HG02981 (cell line): ENCODE measurements around the gene TIAM1.

Source experiments
- ATAC-seq: cut with Tn5 transposase; IDR thresholded peaks from one replicate; pipeline ENCODE4 v1.9.1; 2021; ENCODE audit warnings: mild to moderate bottlenecking, moderate library complexity; ENCODE audit not compliant: unreplicated experiment

The TIAM1 gene

DNA sequence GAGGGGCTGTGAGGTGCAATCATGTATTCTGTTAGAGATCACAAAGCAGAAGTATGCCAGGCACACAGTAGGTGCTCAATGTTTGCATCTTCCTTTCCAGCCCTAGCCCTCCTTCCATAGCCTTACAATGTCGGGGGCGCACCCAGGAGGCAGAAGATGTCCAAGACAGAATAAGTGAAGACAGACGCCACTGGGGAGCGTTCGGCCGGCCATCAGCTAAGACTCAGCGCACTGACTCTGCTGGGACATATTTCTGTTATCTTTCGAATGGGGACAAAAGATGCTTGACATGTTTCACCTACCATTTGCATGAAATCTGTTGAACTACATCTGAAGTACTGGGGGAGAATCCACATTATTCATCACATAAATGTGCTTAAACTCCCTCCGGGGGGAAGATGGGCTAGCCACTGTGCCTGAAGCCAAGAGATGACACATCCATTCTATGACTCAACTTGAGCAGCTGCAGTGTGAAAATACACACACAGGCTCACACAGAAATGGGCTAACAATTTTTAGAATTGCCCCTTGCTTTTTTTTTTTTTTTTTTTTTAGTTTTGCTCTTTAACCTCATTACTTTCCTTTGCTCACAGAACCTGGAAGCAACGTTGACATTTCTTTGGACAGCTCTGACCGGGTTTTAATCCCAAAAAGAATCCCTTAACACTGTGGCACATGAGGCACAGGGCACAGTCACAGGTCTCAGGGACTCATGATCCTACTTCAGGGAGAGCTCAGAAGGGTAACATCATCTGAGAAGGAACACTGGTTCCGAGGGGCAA lies 7.9 kb downstream of the TIAM1 start:
- no peak for ATAC-seq

DNA sequence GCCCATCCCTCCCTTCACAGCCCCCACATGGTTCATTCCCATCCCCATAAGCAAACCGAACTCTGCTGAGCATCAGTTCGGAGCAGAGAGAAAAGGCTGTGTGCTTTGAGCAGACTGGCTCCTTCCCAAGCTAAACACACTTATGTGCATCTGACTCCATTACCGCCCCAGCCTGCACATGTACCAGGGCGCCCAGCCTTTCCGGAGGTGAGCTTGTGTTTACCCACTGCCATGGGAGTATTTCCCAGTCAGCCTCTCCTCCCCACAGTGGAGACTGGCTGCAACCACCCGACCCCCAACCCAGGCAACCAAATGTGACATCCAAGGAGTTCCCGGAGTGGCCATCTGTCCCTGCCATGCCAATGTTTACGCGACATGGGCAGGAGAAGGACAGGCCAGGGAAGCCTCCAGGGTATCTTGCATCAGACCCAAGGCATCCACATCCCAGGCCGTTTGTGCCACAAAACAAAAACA lies 9.4 kb downstream of the TIAM1 start:
- no peak for ATAC-seq

DNA sequence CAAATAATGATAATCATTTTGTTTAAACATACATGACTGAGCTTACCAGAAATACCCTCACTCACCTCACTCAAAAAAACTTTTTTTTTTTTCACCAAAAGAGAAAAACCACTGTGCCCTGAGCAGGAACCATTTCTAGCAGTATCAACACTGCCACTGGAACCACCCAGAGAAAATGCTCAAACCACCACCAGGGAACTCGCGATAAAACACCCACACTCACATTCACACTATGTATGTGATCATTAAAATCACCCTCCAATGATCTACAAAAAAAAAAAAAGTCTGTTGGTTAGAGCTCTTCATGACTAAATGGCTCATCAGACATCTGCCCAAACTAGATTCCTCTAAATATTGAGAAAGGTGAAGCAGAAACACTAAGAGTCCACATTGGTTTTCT lies 11.5 kb downstream of the TIAM1 start:
- ATAC-seq = no peak

DNA sequence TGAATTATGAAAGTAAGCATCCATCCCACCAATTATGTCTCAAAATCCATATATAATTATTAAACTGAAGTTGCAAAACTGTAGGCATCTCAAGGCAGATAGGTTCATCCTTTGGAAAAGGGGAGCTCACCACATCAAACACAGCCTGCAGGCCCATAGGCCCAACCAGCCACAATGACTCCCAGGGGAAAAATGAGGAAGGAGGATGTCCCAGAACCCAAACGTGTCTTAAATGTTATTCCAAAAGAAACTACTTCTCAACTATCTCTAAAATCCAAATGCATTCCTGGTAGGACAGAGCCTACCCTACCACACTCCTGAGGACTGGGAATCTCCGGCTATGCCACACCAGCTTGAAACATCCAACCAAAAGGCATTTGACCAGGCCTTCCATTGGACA lies 12.8 kb downstream of the TIAM1 start:
- no peak for ATAC-seq

- no peak for ATAC-seq
Measured at GRCh38 chr21:31330144-31330483, 13.9 kb downstream of the TIAM1 start.

DNA sequence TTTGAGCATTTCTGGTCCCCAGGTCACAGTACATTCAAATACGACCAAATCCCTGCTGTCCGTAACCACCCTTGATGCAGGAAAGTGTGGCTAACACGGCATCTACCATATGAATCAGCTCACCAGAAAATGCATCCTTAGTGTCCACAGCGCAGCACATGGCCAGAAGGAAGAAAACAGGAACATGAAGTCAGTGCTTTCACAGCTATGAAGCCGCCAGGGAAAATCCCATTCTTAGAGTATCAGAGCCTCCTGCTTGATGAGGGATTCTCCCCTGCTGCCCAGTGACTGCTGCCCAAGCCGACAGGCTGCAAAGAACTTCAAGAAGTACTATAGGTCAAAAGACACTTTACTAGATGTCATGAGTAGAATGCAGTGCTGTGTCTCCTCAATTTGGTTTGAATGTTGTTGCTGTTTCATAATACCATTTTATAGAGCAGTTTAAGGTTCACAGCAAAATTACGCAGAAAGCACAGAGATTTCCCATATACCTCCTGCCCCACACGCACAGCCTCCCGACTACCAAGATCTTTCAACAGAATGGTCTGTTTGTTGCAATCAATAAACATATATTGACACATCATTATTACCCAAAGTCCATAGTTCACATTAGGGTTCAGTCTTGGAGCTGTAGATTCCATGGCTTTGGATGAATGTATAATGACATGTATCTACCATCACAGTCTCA lies 14.5 kb downstream of the TIAM1 start:
- no peak for ATAC-seq

DNA sequence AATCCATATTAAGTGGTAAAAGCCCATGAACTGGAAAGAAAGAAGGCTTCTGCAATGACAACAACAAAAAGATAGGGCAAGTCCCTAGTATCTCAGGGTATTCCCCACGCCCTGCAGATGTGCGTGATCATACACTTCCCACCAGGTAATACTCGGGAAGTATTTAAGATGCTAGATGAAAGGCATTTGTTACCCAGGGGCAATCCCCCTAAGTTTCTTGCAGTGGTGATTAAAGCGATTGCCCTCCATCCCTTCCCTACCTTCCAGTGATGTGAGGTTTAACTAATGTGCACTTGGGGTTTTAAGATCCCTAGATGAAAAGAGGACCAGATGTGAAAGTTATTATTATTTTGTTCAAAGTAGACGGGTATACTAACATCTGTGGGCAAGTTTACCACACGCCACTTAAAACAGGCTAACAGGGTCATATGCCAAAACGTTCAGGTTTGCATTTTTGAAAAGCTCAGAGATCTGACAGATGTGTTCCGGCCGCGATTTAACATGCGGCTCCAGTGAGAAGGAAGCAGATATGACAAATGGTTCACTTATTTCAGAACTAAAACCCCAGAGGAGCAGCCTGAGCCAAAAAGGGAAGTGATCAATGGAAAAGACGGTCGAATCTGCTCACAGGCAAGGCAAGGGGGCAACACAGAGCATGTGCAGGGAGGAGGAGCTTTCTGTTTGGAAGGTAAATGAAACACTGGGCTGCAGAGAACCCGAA lies 17.4 kb downstream of the TIAM1 start:
- ATAC-seq = peak; percentile 97

- ATAC-seq = no peak
Measured at GRCh38 chr21:31318971-31319370, 25.1 kb downstream of the TIAM1 start.

DNA sequence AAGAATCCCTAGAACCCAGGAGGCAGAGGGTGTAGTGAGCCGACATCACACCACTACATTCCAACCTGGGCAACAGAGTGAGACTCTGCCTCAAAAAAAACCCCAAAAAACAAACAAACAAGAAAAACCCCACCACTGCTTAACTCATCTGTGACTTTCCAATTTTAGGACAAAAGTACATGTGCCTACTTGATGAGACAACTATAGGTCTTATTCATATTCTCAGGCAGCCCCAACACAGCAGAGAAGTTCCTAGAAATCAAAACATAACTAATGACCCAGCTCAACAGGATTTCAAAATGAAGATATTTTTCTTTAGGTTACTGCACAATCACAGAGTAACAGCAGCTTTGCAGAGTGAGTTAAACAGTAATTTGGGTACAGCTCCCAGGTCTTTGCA lies 26.4 kb downstream of the TIAM1 start:
- ATAC-seq = no peak

DNA sequence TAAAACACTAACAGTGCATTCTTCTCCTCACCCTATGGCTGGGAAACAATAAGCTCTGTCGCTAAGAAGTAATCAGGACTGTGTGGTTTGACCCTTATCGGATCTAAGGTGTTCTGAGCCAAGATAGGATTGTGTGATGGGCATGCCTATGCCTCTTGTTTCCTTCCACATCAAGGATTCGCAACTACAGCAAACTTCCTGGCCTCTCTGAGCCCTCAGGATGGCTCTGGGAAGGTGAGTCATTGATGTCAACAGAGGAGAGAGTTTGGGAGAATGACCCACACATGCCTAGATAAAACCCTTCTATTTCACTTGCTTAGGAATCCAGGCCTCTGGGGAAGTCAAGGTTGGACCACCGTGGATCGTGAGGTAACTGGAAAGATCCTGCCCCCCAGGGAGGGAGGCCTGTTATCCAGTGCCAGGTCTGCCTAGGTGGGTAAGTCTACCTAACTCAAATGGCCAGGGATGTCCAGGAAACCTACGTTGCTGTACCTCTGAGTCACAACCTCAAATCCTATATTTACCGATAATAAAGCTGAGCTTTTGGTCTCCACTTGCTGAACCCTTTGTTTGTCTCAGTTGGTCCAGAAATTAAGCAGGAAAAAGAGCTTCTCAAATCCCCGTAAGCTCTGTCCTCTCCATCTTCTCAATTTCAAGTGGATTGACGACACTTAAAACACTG lies 27.4 kb downstream of the TIAM1 start:
- no peak for ATAC-seq

DNA sequence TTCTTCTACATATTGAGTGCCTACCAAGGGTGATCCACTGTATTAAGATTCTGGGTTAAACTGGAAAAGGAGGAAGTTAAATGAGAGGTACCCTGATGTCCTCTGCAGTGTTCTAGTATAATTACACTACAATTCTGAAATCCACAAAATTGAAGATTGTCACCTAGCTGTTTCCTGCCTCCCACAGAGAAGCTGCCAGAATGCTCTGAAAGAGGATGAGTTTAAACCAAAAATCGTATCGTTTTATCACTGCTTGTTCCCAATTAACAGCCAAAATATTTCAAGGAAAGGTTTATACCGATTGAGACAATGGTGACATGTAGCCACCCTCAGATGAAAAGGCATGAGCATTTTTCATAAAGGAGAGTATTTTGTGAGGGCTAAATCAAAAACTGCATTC lies 28.0 kb downstream of the TIAM1 start:
- ATAC-seq = no peak

- no peak for ATAC-seq
Measured at GRCh38 chr21:31310750-31311149, 33.3 kb downstream of the TIAM1 start.

- no peak for ATAC-seq
Measured at GRCh38 chr21:31308584-31308983, 35.5 kb downstream of the TIAM1 start.

GRCh38 chr21:31305888-31306287 lies 38.2 kb downstream of the TIAM1 start:
- no peak for ATAC-seq

DNA sequence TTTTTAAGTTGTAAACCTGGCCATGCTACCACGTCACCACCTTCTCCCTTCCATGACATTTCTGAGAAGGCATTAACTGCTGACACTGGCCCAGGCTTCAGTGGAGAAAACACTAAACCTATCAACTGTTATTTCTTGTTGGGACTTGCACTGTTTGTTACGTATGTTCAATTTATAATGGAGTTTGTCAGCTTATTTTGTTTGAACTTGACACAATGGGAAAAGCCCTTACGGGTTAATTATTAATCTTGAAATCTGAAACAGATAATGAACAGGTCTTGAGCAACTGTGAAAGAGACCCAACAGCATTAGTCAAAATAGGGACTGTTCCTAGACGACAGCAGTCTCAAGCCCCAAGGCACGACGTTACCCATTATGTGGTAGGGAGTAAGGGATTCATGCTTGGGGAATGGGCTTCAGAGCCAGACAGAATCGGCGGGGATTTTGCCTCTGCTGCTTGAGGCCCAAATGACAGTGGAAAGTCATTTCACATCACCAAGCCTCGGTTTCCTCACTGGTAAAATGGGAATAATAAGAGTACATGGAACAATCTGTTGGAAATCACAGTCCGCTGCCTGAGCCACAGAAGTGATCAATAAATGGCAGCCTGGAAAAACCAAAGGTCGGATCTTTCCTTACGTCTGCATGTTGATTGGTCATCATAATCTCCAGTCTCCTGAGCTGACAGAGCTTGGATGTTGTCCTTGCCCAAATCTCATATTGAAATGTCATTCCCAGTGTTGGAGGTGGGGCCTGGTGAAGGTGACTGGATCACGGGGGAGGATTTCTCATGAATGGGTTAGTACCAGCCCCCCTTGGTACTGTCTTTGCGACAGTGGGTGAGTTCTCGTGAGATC lies 44.5 kb downstream of the TIAM1 start:
- no peak for ATAC-seq

DNA sequence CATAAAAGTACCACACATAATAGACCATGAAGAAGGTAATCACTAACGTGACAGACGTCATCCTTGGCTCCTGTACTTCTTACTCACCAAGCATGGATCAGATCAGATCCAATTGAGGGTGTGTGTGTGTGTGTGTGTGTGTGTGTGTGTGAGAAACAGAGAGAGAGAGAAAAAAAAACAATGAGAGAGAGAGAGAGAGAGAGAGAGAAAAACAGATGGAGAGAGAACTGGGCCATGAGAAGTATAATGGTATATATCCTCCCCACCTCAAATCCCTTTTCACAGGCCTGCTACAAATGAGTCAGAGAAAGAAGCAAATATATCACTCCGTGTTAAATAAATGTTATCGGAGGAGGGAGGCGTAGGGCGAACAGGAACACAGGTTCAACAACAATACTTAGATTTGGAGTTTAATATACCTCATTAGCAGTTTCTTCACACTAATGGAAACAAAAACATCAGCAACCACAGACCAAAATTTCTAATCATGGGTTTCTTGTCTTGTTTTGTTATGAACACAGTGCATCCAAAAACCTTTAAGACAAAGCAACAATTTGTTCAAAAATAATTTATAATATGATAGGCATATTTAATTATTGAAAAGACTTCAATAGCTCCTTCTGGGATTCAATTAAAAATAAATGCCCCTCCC lies 45.3 kb downstream of the TIAM1 start:
- ATAC-seq = no peak

- no peak for ATAC-seq
Measured at GRCh38 chr21:31297806-31298205, 46.3 kb downstream of the TIAM1 start.

- ATAC-seq = no peak
Measured at GRCh38 chr21:31295676-31296075, 48.4 kb downstream of the TIAM1 start.

GRCh38 chr21:31294691-31295090 lies 49.4 kb downstream of the TIAM1 start:
- ATAC-seq = no peak

DNA sequence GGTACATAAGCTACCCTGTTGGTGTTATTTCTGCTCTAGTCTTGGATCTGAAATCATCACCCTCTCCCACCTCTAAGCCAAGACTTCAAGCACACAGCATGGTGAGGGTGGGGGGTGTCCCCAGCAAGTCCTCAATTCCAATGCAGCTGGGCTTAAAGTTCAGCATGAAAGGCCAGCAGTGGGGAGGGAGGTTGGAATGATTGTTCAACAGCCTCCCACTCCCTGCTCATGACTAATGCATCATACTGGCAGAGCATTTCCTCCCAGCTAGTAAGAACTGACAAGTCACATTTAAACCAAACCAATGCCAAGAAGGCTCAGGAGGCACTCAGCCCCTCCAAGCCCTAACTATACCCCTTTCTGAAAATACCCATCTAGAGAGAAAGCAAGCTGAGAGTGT lies 50.1 kb downstream of the TIAM1 start:
- no peak for ATAC-seq
